PC-9 (cell line): Measurements from ENCODE around the gene MACROD2. TPM values are rescaled to one million over a fixed set of nuclear protein-coding genes. Genes with fewer than 3 reads are reported as not detected.
"Not testable (repeated sequence)": the region's sequence is repeated elsewhere in the genome, so short reads cannot be mapped to it uniquely, and the experiment has no call there.

Experiments used
- BruUV-seq: library from RNA; stranded (reverse); fragments of 400-500 nt; replicated peaks from 2 replicates; lab custom pipeline; 2021; lab: Mats Ljungman, UMichigan
- CTCF ChIA-PET: fragments of 300-600 bp; sonication (Branson Sonifier 250); formaldehyde crosslinking; loops from one replicate; lab custom pipeline; 2022; ENCODE audit warnings: antibody characterized with exemption; lab: Charles Lee
- POLR2A ChIA-PET: fragments of 300-600 bp; sonication (Branson Sonifier 250); formaldehyde crosslinking; loops from one replicate; lab custom pipeline; 2022; ENCODE audit warnings: antibody characterized with exemption; ENCODE audit not compliant: unreplicated experiment; lab: Charles Lee
- DNase-seq, 2 experiments: peaks; one replicate each; pipeline versions ENCODE4 v3.0.0 to v3.0.0-alpha.2; 2015 to 2022; ENCODE audit warnings: mixed read lengths in 1 of 2
- H2AFZ ChIP-seq: fragments of 200-600 bp; sonication (generic); 2 replicates; pipeline ENCODE4 v1.8.1; 2017; ENCODE audit warnings: antibody characterized with exemption
- H3F3A ChIP-seq: fragments of 200-600 bp; sonication (generic); 2 replicates; pipeline ENCODE4 v1.8.1; 2017; ENCODE audit warnings: antibody characterized with exemption, mild to moderate bottlenecking, low read depth; ENCODE audit not compliant: insufficient read depth
- H3K27ac ChIP-seq: fragments of 200-600 bp; sonication (generic); 2 replicates; pipeline ENCODE4 v1.6.1; 2016; ENCODE audit warnings: mixed run types
- H3K27me3 ChIP-seq: fragments of 200-600 bp; sonication (generic); 2 replicates; pipeline ENCODE4 v1.6.1; 2016; ENCODE audit warnings: low read depth, mixed run types; ENCODE audit not compliant: insufficient read depth
- H3K36me3 ChIP-seq: fragments of 200-600 bp; sonication (generic); 2 replicates; pipeline ENCODE4 v1.6.1; 2016; ENCODE audit warnings: low read depth, mixed run types
- H3K4me1 ChIP-seq: fragments of 200-600 bp; sonication (generic); replicated peaks from 2 replicates; pipeline ENCODE4 v1.6.1; 2016; ENCODE audit warnings: mixed run types; ENCODE audit not compliant: insufficient read depth
- H3K4me2 ChIP-seq: fragments of 200-600 bp; sonication (generic); 2 replicates; pipeline ENCODE4 v1.6.1; 2017; ENCODE audit warnings: mixed run types
- H3K4me3 ChIP-seq: fragments of 200-600 bp; sonication (generic); 2 replicates; pipeline ENCODE4 v1.6.1; 2016; ENCODE audit warnings: mixed run types
- H3K79me2 ChIP-seq: fragments of 200-600 bp; sonication (generic); 2 replicates; pipeline ENCODE4 v1.6.1; 2017; ENCODE audit warnings: low read depth, mixed run types
- H3K9me2 ChIP-seq: fragments of 200-600 bp; sonication (generic); 2 replicates; pipeline ENCODE4 v1.8.1; 2017; ENCODE audit warnings: mild to moderate bottlenecking; ENCODE audit not compliant: insufficient read depth
- H3K9me3 ChIP-seq: fragments of 200-600 bp; sonication (generic); 2 replicates; pipeline ENCODE4 v1.8.1; 2016; ENCODE audit warnings: low read depth; ENCODE audit not compliant: insufficient read depth
- H4K20me1 ChIP-seq: fragments of 200-600 bp; sonication (generic); 2 replicates; pipeline ENCODE4 v1.8.1; 2017; ENCODE audit not compliant: insufficient read depth
- CTCF ChIP-seq: fragments of 200-600 bp; sonication (generic); conservative IDR thresholded peaks from 2 replicates; pipeline ENCODE4 v1.6.1; 2017; ENCODE audit warnings: mixed run types, antibody characterized with exemption, mild to moderate bottlenecking, moderate library complexity
- EZH2 ChIP-seq: fragments of 200-600 bp; sonication (generic); IDR thresholded peaks from 2 replicates; pipeline ENCODE4 v1.8.0; 2017; ENCODE audit warnings: antibody characterized with exemption, low read depth
- intact Hi-C: fragments of 100-400 bp; cut with micrococcal nuclease; formaldehyde crosslinking; loops from one replicate; pipeline ENCODE4 v1.10.0; 2022; ENCODE audit not compliant: unreplicated experiment
- total RNA-seq: library from RNA; stranded (reverse); gene quantifications from 2 replicates; pipeline ENCODE4 v1.2.3, GENCODE V29; 2021

Gene MACROD2
- total RNA-seq, 1 experiment from 2014 or later: 11.4 TPM

GRCh38 chr20:15370370-15370769, 1375.1 kb downstream of the MACROD2 start:
- no TSS peak for BruUV-seq
- Histone ChIP-seq H3K79me2 (no peaks in the 10 kb centered on the region), H3K9me3 (no peaks in the 10 kb centered on the region), H3K27ac (no peak overlapping the region), H3K4me2 (no peak overlapping the region), H3K9me2 (no peaks in the 10 kb centered on the region), H3K36me3 (no peaks in the 10 kb centered on the region), H3F3A (no peaks in the 10 kb centered on the region), H3K27me3 (no peaks in the 10 kb centered on the region), H3K4me3 (no peak overlapping the region), H4K20me1 (no peaks in the 10 kb centered on the region), H3K4me1 (no peaks in the 10 kb centered on the region), H2AFZ (no peak overlapping the region)
- TF ChIP-seq EZH2 (no peak), CTCF (no peak)
- ChIA-PET CTCF (no interaction called here), POLR2A (interaction anchor here (0.6 kb wide), 1 partner anchor 1375 kb away, joined by 3 read pairs; no protein-coding TSS in a partner anchor)
- intact Hi-C loops: no loop called here
- DNase-seq: no peak

GRCh38 chr20:15374682-15375081, 1379.4 kb downstream of the MACROD2 start:
- BruUV-seq: no TSS peak
- Histone ChIP-seq H3K9me3 (no peaks in the 10 kb centered on the region), H3K79me2 (no peaks in the 10 kb centered on the region), H3K4me1 (no peaks in the 10 kb centered on the region), H3K4me2 (no peak overlapping the region), H4K20me1 (no peaks in the 10 kb centered on the region), H3K36me3 (no peaks in the 10 kb centered on the region), H3F3A (no peaks in the 10 kb centered on the region), H3K4me3 (no peak overlapping the region), H3K27me3 (no peaks in the 10 kb centered on the region), H2AFZ (no peak overlapping the region), H3K27ac (no peak overlapping the region), H3K9me2 (no peaks in the 10 kb centered on the region)
- ChIA-PET CTCF (no interaction called here), POLR2A (interaction anchor here (0.6 kb wide), 1 partner anchor 12 kb away, joined by 3 read pairs; no protein-coding TSS in a partner anchor)
- no peak for TF ChIP-seq CTCF
- no peak for DNase-seq
- intact Hi-C loops: no loop called here

- H3K27ac ChIP-seq: no peak overlapping the region
- no peaks in the 10 kb centered on the region for H3K36me3 ChIP-seq
- no peaks in the 10 kb centered on the region for H3K9me3 ChIP-seq
- POLR2A ChIA-PET: no interaction called here
- no peak for DNase-seq
- H3K27me3 ChIP-seq: no peaks in the 10 kb centered on the region
- no peaks in the 10 kb centered on the region for H4K20me1 ChIP-seq
- CTCF ChIA-PET: interaction anchor here (0.6 kb wide), 1 partner anchor 1570 kb away, joined by 3 read pairs; no protein-coding TSS in a partner anchor
- H3K9me2 ChIP-seq: no peaks in the 10 kb centered on the region
- no peaks in the 10 kb centered on the region for H3K79me2 ChIP-seq
- H3K4me3 ChIP-seq: no peak overlapping the region
- BruUV-seq: no TSS peak
- TF ChIP-seq CTCF (no peak), EZH2 (no peak)
- H3K4me1 ChIP-seq: no peaks in the 10 kb centered on the region
- H3F3A ChIP-seq: no peaks in the 10 kb centered on the region
- intact Hi-C loops: no loop called here
- H3K4me2 ChIP-seq: no peak overlapping the region
- no peak overlapping the region for H2AFZ ChIP-seq
Observed at GRCh38 chr20:15375836-15376235, 1380.5 kb downstream of the MACROD2 start.

GRCh38 chr20:15377603-15378002, 1382.3 kb downstream of the MACROD2 start:
- H4K20me1 ChIP-seq, H3K4me2 ChIP-seq, BruUV-seq, DNase-seq, H3K36me3 ChIP-seq, H3K4me1 ChIP-seq, H3K4me3 ChIP-seq, intact Hi-C loops, H2AFZ ChIP-seq, POLR2A ChIA-PET, H3K9me3 ChIP-seq, H3K9me2 ChIP-seq, H3K27me3 ChIP-seq, H3K27ac ChIP-seq, H3F3A ChIP-seq, H3K79me2 ChIP-seq: not testable (repeated sequence)
- CTCF ChIA-PET: interaction anchor here (0.7 kb wide), 1 partner anchor 47 kb away, joined by 4 read pairs; no protein-coding TSS in a partner anchor
